ENCODE results near the gene HACL1.

HACL1 gene

DNA sequence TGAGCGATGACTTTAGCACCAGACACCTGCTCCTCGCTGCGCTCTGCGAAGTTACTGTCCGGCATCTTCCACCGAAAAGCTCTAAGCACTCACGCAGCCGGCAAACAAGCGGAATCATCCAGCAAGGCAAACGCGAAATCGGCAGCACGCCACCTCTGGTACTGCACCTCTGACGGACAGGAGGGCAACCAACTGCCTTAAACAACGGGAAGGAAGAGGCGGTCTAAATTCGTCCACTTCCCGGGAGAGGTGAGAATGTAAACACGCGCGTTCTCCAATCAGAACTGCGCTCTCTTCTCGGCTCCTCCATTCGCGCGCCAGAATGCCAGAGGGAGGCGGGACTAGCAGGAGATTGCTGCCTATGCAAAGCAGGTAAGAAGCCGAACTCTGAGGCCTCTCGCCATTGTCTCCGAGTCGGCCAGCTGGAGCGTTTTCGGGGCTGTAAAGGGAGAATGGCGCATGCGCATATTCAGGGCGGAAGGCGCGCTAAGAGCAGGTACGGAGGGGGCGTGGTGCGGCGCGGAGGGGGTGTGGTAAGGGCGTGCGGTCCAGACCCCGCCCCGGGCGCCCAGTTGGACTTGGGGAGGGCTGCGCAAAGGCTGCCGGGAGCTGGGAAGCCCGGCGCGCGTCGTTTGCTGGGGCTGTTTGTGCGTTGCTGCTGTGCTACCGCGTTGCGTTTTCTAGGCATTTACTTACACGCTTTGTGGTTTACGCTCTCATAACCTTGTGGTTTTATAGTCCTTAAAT lies at the start of gene HACL1, which contains the start of gene BTD:
TSS of gene HACL1 (minus strand) at position 171 of the 747 bp plus-strand sequence. CDS start at position 65, 106 bp downstream.
TSS of gene BTD (plus strand) at position 347 of the 747 bp plus-strand sequence. CDS start 33,695 bp downstream, outside the sequence.
- peaks cover 52% of the 10 kb centered on the region for H3K4me1 Mint-ChIP-seq
- peak; percentile 99 to 100 for DNase-seq

DNA sequence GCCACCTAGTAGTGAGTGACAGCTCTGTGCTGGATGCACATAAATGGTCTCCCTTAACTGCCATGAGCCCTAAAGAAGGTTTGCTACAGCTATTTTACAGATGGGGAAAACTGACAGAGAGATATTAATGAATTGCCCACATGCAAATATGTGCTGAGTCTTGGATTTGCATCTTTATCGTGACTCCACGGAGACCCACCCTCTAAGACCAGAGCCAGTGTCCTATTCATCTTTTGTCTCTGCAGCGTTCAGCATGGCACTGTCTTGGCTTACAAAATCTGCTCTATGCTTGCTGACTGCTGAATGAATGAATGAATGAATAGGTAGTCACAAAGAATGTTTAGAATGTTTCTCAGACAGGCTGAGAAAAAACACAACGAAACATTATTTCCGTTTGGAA lies 48.5 kb upstream of the HACL1 start:
- ATAC-seq (no peak), DNase-seq (no peak)
- Mint-ChIP-seq H3K9me3 (peaks cover 0 to 4% of the 10 kb centered on the region in 2 donors), H3K4me1 (peaks cover 51% of the 10 kb centered on the region), H3K27ac (no peak overlapping the region), H3K4me3 (no peak overlapping the region), H3K27me3 (peaks cover 38% of the 10 kb centered on the region)

More for the DNA sequence above, at the start of gene HACL1, which contains the start of gene BTD:
- Mint-ChIP-seq H3K27me3 (no peaks in the 10 kb centered on the region), H3K9me3 (peaks cover 7 to 13% of the 10 kb centered on the region in 2 donors), H3K27ac (peak within 1 kb of the TSS; percentile 98 to 99), H3K4me3 (peak within 1 kb of the TSS; percentile 99 to 100)
- ATAC-seq: peak; percentile 95

DNA sequence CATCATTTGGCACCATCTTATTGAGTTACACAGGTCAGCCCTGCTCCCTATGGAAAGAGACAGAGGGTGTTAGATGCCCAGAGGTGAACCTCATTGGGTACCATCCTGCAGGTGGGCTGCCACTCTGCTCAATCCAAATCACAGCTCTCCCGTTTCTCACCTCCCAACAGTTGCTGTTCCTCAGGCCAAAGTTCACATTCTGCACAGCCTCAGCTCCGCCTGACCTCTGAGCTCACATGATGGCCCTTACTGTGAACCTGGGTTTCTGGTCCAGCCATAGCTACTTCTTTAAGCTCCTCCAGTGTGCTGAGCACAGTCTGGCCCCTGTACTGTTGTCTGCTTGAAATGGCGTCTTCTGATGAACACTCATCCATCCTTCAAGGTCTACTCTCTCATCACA lies 48.0 kb upstream of the HACL1 start:
- Mint-ChIP-seq H3K4me1 (peaks cover 51% of the 10 kb centered on the region), H3K27me3 (peaks cover 38% of the 10 kb centered on the region), H3K9me3 (peaks cover 0 to 4% of the 10 kb centered on the region in 2 donors), H3K27ac (no peak overlapping the region), H3K4me3 (no peak overlapping the region)
- no peak for ATAC-seq
- DNase-seq: no peak

DNA sequence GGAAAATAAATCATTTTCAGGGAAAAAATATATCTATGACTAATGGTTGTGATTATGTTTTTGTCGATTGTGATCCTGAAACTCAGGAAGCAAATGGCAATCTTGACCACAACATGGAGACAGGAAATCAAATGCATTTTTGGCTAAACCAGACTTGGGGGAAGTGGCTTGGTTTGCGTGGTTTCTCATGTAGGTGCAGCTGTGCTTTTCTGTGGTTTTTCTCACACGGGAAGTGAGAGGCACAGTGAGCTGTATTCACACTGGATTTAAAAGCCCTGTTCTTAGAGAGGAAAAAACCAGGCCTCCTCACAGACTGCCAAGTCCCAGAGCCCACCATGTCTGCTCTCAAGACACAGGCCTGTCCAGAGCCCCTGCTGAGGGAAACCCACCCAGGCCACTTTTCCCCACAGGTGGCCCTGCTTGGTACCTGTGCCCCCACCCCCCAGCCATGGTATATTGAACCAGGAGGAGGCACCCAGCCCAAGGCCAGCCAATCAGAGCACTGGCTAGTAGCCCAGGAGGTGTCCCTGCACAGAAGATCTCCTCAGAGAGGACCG lies 46.3 kb upstream of the HACL1 start:
- Mint-ChIP-seq H3K27ac (peak overlapping the region; percentile 48 to 91), H3K27me3 (peaks cover 34% of the 10 kb centered on the region), H3K4me1 (peaks cover 46% of the 10 kb centered on the region), H3K4me3 (peak overlapping the region; percentile 65 to 81), H3K9me3 (peaks cover 0 to 4% of the 10 kb centered on the region in 2 donors)
- peak; percentile 58 to 82 for DNase-seq
- peak; percentile 95 for ATAC-seq

DNA sequence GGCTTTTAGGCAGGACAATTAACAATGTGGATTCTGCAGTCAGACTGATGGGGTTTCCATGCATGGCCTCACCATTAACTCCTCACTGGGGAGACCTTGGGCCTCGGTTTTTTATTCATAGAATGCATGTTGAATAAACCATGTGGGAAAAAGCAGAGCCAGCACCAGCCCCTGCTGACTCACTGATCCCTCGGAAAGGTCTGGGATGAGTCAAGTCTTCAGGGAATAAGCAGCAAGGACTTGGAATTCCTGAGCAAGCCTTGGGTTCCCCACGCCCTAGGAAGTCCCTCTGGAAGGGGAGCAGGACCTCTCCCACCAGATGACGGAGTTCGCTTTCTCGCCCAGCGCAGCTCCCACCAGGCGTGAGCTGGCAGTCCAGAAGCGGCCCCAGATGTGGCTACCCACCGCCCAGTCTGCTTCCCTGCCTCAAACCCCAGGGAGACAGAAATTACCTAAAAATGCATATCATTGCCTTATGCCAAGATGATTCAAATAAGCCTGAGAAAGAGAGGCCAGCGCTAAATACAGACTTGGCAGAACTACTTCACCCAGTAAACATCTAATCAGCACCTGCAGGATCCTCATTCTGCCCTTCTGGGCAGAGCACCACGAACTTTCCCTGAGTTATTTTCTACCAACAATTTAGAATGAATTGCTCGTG lies 45.6 kb upstream of the HACL1 start:
- H3K27me3 Mint-ChIP-seq: peaks cover 29% of the 10 kb centered on the region
- peaks cover 0 to 4% of the 10 kb centered on the region in 2 donors for H3K9me3 Mint-ChIP-seq
- ATAC-seq (peak; percentile 77), DNase-seq (no peak)
- peak overlapping the region; percentile 38 to 81 for H3K4me3 Mint-ChIP-seq
- peaks cover 47% of the 10 kb centered on the region for H3K4me1 Mint-ChIP-seq
- peak overlapping the region in 1 of 2 donors; percentile 91 for H3K27ac Mint-ChIP-seq

DNA sequence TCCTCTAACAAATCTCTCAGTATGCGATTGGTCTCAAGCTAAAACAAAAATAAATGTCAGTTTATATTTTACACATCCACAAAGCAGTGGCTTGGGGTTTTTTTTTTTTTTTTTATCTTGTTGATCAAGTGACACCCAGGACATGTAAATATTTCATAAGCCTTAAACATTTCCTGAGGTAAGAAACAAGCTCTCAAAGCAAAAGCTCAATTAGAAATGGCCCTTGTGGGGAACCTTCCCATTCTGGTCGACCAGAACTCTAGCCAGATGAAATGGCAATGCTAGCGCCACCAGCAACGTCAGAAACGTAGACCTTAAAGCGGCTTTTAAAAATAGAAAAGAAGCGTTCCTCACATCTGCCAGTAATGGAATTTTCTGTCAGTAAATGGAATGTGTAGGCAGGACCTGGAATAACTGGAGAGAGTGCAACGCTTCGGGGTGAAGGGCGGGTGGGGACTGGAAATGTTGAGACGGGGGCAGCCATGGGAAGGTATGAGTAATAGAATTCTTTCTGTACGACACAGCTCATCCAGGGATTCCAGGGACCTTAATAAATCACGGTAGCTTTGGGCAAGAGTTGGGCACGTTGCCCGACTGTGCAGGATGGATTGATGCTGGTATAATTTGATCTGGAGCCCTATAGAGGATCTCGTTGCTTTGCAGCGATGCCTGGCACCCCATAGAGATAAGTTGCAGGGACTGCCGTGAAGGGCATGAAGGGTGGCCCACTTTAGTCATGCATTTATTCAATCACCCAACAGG lies 44.6 kb upstream of the HACL1 start:
- H3K27me3 Mint-ChIP-seq: peaks cover 20% of the 10 kb centered on the region
- peaks cover 58% of the 10 kb centered on the region for H3K4me1 Mint-ChIP-seq
- DNase-seq: no peak
- no peak for ATAC-seq
- H3K27ac Mint-ChIP-seq: no peak overlapping the region
- peaks cover 0 to 4% of the 10 kb centered on the region in 2 donors for H3K9me3 Mint-ChIP-seq
- no peak overlapping the region for H3K4me3 Mint-ChIP-seq

DNA sequence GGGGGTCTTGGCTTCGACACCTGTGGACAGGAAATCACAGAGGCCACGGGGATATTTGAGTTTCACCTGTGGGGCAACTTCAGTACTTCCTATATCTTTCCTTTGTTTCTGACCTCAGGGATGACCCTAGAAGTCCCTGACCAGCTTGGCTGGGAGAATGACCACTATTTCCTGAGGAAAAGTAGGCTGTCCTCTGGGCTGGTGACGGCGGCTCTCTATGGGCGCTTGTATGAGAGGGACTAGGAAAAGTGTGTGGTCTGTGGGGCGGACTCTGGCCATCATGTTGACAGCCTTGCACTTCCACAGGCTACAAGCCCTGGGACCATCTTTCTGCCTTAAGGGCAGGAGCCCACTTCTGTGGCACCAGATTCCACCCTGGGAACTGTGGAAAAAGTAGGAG lies 43.9 kb upstream of the HACL1 start:
- peaks cover 0 to 4% of the 10 kb centered on the region in 2 donors for H3K9me3 Mint-ChIP-seq
- H3K4me3 Mint-ChIP-seq: no peak overlapping the region
- ATAC-seq (no peak), DNase-seq (no peak)
- no peak overlapping the region for H3K27ac Mint-ChIP-seq
- peaks cover 14% of the 10 kb centered on the region for H3K27me3 Mint-ChIP-seq
- peaks cover 60% of the 10 kb centered on the region for H3K4me1 Mint-ChIP-seq

DNA sequence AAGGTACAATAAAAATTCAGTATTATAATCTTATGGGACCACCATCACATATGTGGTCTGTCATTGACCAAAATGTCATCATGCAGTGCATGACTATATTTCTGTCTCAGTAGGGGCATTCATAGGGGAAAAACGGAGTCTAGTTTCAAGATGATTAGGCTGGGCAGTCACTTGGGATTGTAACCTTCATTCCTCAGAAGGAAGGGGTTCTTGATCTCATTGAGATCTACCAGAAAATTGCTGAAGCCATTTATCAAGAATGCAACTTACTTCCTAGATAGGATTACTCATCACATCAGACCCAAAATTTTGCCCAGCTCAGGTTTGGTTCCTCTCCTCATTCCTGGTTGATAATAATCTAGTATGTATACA lies 37.5 kb upstream of the HACL1 start:
- no peaks in the 10 kb centered on the region for H3K27me3 Mint-ChIP-seq
- peaks cover 65% of the 10 kb centered on the region for H3K4me1 Mint-ChIP-seq
- no peaks in the 10 kb centered on the region for H3K9me3 Mint-ChIP-seq
- DNase-seq: no peak
- H3K4me3 Mint-ChIP-seq: no peak overlapping the region
- peak; percentile 61 for ATAC-seq
- H3K27ac Mint-ChIP-seq: peak overlapping the region in 1 of 2 donors; percentile 6

DNA sequence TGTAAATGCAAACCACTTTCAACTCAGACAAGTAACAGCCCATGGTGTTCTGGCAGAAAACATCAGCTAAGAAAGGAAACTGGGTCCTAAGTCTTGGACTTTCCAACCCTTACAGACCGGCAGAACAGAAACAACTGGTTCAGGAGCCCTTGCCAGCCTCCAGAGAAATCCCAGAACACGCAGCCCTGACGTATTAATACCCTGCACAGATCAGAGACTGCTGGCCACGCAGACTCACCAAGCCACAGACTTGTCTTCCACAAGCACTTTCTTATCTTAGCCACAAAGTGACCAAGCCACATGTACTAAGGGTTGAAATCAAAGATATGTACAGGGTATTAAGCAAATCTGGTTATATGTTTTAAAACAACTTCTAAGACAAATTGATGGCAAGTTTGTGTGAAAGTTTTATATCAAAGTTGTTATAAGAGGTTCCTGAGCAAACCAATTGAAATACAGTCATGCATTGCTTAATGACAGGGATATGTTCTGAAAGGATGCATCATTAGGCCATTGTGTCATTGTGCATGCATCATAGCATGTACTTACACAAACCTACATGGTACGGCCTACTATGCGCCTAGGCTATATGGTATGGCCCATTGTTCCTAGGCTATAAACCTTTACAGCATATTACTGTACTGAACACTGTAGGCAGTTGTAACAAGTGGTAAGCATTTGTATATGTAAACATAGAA lies 37.0 kb upstream of the HACL1 start:
- no peaks in the 10 kb centered on the region for H3K9me3 Mint-ChIP-seq
- peak overlapping the region; percentile 30 to 55 for H3K4me3 Mint-ChIP-seq
- no peaks in the 10 kb centered on the region for H3K27me3 Mint-ChIP-seq
- DNase-seq (peak in 1 of 2 donors; percentile 33), ATAC-seq (peak; percentile 49)
- H3K4me1 Mint-ChIP-seq: peaks cover 70% of the 10 kb centered on the region
- peak overlapping the region in 1 of 2 donors; percentile 89 for H3K27ac Mint-ChIP-seq

DNA sequence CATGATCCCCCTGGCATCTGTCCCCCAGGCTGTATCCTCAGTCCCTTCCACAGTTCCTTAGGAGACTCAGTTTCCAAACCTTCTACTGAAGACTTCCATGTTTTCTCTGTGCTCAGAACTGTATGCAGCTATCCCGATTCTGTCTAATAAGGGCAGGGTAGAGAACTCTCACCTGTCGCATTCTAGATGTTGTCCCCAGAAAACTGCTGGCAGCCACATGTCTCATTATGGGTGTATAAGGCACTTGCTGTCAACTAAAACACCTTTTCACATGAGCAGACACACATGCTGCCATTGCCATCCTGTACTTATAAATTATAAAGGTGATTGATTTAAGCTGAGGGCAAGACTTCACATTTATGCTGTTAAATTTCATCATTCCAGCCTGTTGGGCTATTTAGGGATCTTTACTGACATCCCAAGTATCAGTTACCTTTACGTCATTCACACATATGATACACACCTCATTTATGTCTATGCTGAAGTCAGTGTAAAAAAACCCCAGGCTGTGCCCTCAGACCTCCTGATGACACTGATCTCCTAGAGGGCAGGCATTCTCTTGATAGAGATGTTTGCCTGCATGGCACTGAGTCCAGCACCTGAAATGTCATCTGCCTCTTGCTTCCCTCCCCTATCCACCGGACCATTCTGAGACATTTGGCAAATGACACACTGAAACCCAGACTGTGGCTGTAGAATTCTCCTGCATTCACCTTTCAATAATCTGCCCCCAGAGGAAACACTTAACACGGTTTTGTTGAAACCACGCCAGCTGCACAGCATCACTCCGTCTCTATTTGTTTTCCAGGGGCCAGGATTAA lies 36.0 kb upstream of the HACL1 start:
- Mint-ChIP-seq H3K27ac (peak overlapping the region; percentile 82 to 89), H3K9me3 (no peaks in the 10 kb centered on the region), H3K4me3 (peak overlapping the region; percentile 30 to 55), H3K27me3 (no peaks in the 10 kb centered on the region), H3K4me1 (peaks cover 73% of the 10 kb centered on the region)
- ATAC-seq: peak; percentile 51
- DNase-seq: peak in 1 of 2 donors; percentile 57

DNA sequence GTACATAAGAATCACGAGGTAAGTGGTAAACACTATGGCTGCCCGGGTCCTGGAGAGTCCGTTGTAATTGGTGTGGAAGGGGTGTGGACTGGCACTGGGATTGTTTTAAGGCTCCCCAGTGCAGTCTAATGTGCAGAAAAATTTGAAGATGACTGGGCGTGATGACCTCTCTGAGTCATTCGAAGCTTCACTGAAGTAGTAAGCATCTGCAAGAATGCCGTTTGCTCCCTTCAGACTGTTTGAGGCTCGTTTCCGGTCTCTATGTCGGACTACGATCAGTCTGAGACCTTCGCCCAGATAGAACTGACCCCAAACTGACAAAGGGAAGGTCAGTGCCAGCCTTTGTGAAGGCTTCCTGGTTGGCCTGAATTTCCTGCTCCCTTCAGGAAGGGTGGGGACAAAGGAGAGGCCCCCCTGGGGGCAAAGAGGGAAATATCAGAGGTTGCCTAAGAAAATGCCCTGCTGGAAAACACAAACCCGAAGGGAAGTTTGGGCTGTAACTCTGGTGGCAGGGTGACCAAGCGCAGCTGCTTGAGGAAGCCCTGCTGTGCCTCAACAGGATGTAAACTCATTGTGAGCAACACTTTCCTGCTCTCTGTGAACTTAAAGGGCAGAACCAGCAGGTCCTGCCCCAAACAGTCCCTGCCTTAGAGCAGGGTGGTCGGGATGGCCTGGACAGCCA lies 34.8 kb upstream of the HACL1 start:
- Mint-ChIP-seq H3K9me3 (no peaks in the 10 kb centered on the region), H3K4me3 (peak overlapping the region; percentile 39 to 64), H3K27me3 (no peaks in the 10 kb centered on the region), H3K4me1 (peaks cover 74% of the 10 kb centered on the region), H3K27ac (peak overlapping the region; percentile 95 to 97)
- ATAC-seq (peak; percentile 84), DNase-seq (peak in 1 of 2 donors; percentile 60)

DNA sequence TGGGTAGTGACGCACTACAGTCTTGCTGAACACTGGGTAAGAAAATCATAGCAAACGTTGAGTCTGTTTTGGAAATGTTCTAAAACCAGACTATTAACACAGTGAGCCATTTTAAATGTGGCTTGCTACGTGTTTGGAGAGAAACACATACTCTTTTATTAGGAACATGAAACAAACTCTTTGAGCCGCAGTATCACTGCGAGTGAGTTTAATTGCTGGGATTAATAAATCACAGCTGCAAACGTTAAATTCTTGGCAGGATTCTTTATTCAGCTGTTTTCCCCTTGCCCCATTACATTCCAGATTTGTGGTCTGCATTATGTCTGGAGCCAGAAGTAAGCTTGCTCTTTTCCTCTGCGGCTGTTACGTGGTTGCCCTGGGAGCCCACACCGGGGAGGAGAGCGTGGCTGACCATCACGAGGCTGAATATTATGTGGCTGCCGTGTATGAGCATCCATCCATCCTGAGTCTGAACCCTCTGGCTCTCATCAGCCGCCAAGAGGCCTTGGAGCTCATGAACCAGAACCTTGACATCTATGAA lies 33.8 kb upstream of the HACL1 start:
- Mint-ChIP-seq H3K4me1 (peaks cover 78% of the 10 kb centered on the region), H3K27ac (no peak overlapping the region), H3K4me3 (no peak overlapping the region), H3K9me3 (no peaks in the 10 kb centered on the region), H3K27me3 (no peaks in the 10 kb centered on the region)
- no peak for ATAC-seq
- no peak for DNase-seq

DNA sequence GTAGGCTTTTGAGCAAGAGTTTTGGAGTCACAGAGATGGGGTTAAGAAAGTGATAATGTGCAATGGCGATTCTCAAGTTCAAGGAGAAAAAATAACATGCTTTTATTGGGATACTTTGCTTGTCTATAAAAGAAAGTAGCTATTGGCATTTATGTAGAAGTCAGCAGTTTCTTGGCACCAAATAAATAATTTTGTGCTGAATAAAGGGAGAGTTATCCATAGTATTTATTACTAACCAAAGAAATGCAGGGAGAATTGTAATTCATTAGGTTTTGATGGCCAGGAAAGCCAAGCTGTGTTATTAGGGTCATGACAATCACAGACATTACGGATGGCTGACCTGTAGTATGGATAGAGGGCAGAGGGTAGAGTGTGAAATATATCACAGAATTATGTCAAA lies 33.3 kb upstream of the HACL1 start:
- Mint-ChIP-seq H3K4me3 (no peak overlapping the region), H3K4me1 (peaks cover 84% of the 10 kb centered on the region), H3K9me3 (no peaks in the 10 kb centered on the region), H3K27me3 (no peaks in the 10 kb centered on the region), H3K27ac (peak overlapping the region in 1 of 2 donors; percentile 50)
- DNase-seq (no peak), ATAC-seq (no peak)
